A549 (cell line): ENCODE data around the gene MYLK4. TPM values are rescaled to one million over a fixed set of nuclear protein-coding genes. Genes with fewer than 3 reads are reported as not detected.

Experiments
- ATAC-seq, 2 experiments: fragments of 200-7000 bp in 1 of 2; fragments of >200 bp in 1 of 2; cut with Nextera tagmentation in 1 of 2; cut with Tn5 transposase in 1 of 2; 3 replicates each; pipeline versions ENCODE4 v1.8.0 to v1.9.1; 2018 to 2020; ENCODE audit warnings: mild to moderate bottlenecking in 1 of 2, moderate library complexity in 1 of 2
- CTCF ChIA-PET: fragments of 300-600 bp; sonication (Branson Sonifier 250); formaldehyde crosslinking; extraction: SDS; loops from one replicate; lab custom pipeline; 2021; ENCODE audit warnings: antibody characterized with exemption, inconsistent platforms; lab: Yijun Ruan, JAX
- POLR2A ChIA-PET: fragments of 350-600 bp; formaldehyde crosslinking; extraction: SDS; loops from one replicate; lab custom pipeline; 2021; ENCODE audit warnings: antibody characterized with exemption, inconsistent platforms; lab: Yijun Ruan, JAX
- DNase-seq, 2 experiments: peaks; one replicate each; pipeline versions ENCODE4 v3.0.0 to v3.0.0-alpha.2; 2011 to 2016; ENCODE audit warnings: low read depth in 1 of 2, low spot score in 1 of 2
- FAIRE-seq: peaks from 2 replicates; lab custom pipeline; 2011; peaks lifted over from hg19 to GRCh38; lab: Jason Lieb, UNC
- H3K27ac ChIP-seq, 2 experiments: fragments of >200 bp; sonication (Bioruptor Twin); formaldehyde crosslinking; 3 replicates each; pipeline ENCODE4 v1.5.1; 2016 to 2017
- H3K4me1 ChIP-seq: fragments of >200 bp; sonication (Bioruptor Twin); formaldehyde crosslinking; 3 replicates; pipeline ENCODE4 v1.6.1; 2016
- H3K4me2 ChIP-seq: fragments of >200 bp; sonication (Bioruptor Twin); formaldehyde crosslinking; 3 replicates; pipeline ENCODE4 v1.6.1; 2016
- H3K4me3 ChIP-seq: fragments of >200 bp; sonication (Bioruptor Twin); formaldehyde crosslinking; 3 replicates; pipeline ENCODE4 v1.5.1; 2016
- H3K9me3 ChIP-seq: fragments of >200 bp; sonication (Bioruptor Twin); formaldehyde crosslinking; 3 replicates; pipeline ENCODE4 v1.6.1; 2016
- CEBPB ChIP-seq, 2 experiments: fragments of >200 bp in 1 of 2; sonication (Bioruptor Twin) in 1 of 2; formaldehyde crosslinking in 1 of 2; IDR thresholded peaks; 2 replicates each; pipeline ENCODE4 v1.6.1; 2012 to 2016
- CHD2 ChIP-seq: fragments of 150-350 bp; IDR thresholded peaks from 2 replicates; pipeline ENCODE4 v1.6.1; 2014; ENCODE audit warnings: low read length; ENCODE audit not compliant: partially characterized antibody
- CHD4 ChIP-seq: fragments of 200-600 bp; sonication (generic); IDR thresholded peaks from 2 replicates; pipeline ENCODE4 v1.6.1; 2016; ENCODE audit warnings: antibody characterized with exemption, mild to moderate bottlenecking, borderline replicate concordance
- EHMT2 ChIP-seq: fragments of 200-600 bp; sonication (generic); IDR thresholded peaks from 2 replicates; pipeline ENCODE4 v1.6.1; 2016; ENCODE audit warnings: antibody characterized with exemption, low read depth, mild to moderate bottlenecking, moderate library complexity
- ELK1 ChIP-seq: fragments of 150-350 bp; IDR thresholded peaks from 2 replicates; pipeline ENCODE4 v1.6.1; 2014; ENCODE audit warnings: low read depth, mild to moderate bottlenecking, low read length
- EP300 ChIP-seq, 2 experiments: fragments of >200 bp; sonication (Bioruptor Twin); formaldehyde crosslinking; IDR thresholded peaks; 2 replicates in 1 of 2; 3 replicates in 1 of 2; pipeline ENCODE4 v1.6.1; 2016 to 2017
- ESRRA ChIP-seq: fragments of 150-350 bp; IDR thresholded peaks from 2 replicates; pipeline ENCODE4 v1.6.1; 2014; ENCODE audit warnings: mild to moderate bottlenecking, low read length, borderline replicate concordance
- FOSB ChIP-seq: fragments of 250-450 bp; sonication (Bioruptor Pico); IDR thresholded peaks from 2 replicates; pipeline ENCODE4 v1.5.0; 2020; ENCODE audit warnings: mild to moderate bottlenecking, moderate library complexity
- FOXS1 ChIP-seq: fragments of 250-450 bp; sonication (Bioruptor Pico); IDR thresholded peaks from 2 replicates; pipeline ENCODE4 v1.5.0; 2020; ENCODE audit warnings: mild to moderate bottlenecking, moderate library complexity
- GATA3 ChIP-seq: IDR thresholded peaks from 2 replicates; pipeline ENCODE4 v1.6.1; 2012; ENCODE audit warnings: borderline replicate concordance
- HEYL ChIP-seq: fragments of 250-450 bp; sonication (Bioruptor Pico); IDR thresholded peaks from 2 replicates; pipeline ENCODE4 v1.8.0; 2021; ENCODE audit warnings: mild to moderate bottlenecking, moderate library complexity
- HMGXB4 ChIP-seq: fragments of 250-450 bp; sonication (Bioruptor Pico); IDR thresholded peaks from 2 replicates; pipeline ENCODE4 v1.5.0; 2021; ENCODE audit warnings: mild to moderate bottlenecking, moderate library complexity, borderline replicate concordance
- HOXA7 ChIP-seq: fragments of 250-450 bp; sonication (Bioruptor Pico); IDR thresholded peaks from 2 replicates; pipeline ENCODE4 v1.5.0; 2020; ENCODE audit warnings: mild to moderate bottlenecking, moderate library complexity
- JUN ChIP-seq, 2 experiments: fragments of >200 bp; sonication (Bioruptor Twin); formaldehyde crosslinking; IDR thresholded peaks; 2 replicates in 1 of 2; 3 replicates in 1 of 2; pipeline ENCODE4 v1.6.1; 2016 to 2017
- KDM5A ChIP-seq: fragments of 200-600 bp; sonication (generic); IDR thresholded peaks from 2 replicates; pipeline ENCODE4 v1.6.1; 2016; ENCODE audit warnings: antibody characterized with exemption, mild to moderate bottlenecking
- MAX ChIP-seq: IDR thresholded peaks from 2 replicates; pipeline ENCODE4 v1.6.1; 2012
- MYC ChIP-seq: IDR thresholded peaks from 2 replicates; pipeline ENCODE4 v1.6.1; 2012; ENCODE audit warnings: mild to moderate bottlenecking, inconsistent platforms, low read length, improper control_type of control experiment, borderline replicate concordance
- PBX3 ChIP-seq: IDR thresholded peaks from 2 replicates; pipeline ENCODE4 v1.6.1; 2012
- PHF8 ChIP-seq: fragments of 200-600 bp; sonication (generic); IDR thresholded peaks from 2 replicates; pipeline ENCODE4 v1.6.1; 2016; ENCODE audit warnings: low read depth, mild to moderate bottlenecking, antibody characterized with exemption, moderate library complexity, borderline replicate concordance
- POLR2A ChIP-seq: IDR thresholded peaks from 2 replicates; pipeline ENCODE4 v1.6.1; 2012; ENCODE audit warnings: mild to moderate bottlenecking, low read length
- POLR2AphosphoS2 ChIP-seq: conservative IDR thresholded peaks from 2 replicates; pipeline ENCODE4 v1.6.1; 2012; ENCODE audit warnings: low read length, improper control_type of control experiment, inconsistent platforms
- RAD21 ChIP-seq, 2 experiments: fragments of >200 bp in 1 of 2; sonication (Bioruptor Twin) in 1 of 2; formaldehyde crosslinking in 1 of 2; IDR thresholded peaks in 1 of 2; conservative IDR thresholded peaks in 1 of 2; 2 replicates in 1 of 2; 3 replicates in 1 of 2; pipeline ENCODE4 v1.6.1; 2012 to 2018; ENCODE audit warnings: inconsistent platforms in 1 of 2
- RARB ChIP-seq: fragments of 250-450 bp; sonication (Bioruptor Pico); IDR thresholded peaks from 2 replicates; pipeline ENCODE4 v1.8.0; 2021; ENCODE audit warnings: mild to moderate bottlenecking, moderate library complexity
- REST ChIP-seq: fragments of 200-600 bp; sonication (generic); IDR thresholded peaks from 2 replicates; pipeline ENCODE4 v1.6.1; 2016; ENCODE audit warnings: antibody characterized with exemption, mild to moderate bottlenecking, moderate library complexity
- RFX5 ChIP-seq: fragments of 450-650 bp; IDR thresholded peaks from 2 replicates; pipeline ENCODE4 v1.7.1; 2014; ENCODE audit warnings: antibody characterized with exemption, mild to moderate bottlenecking, moderate library complexity
- TFCP2L1 ChIP-seq: fragments of 250-450 bp; sonication (Bioruptor Pico); IDR thresholded peaks from 2 replicates; pipeline ENCODE4 v1.5.0; 2021; ENCODE audit warnings: mild to moderate bottlenecking
- ZNF302 ChIP-seq: fragments of 250-450 bp; sonication (Bioruptor Pico); IDR thresholded peaks from 2 replicates; pipeline ENCODE4 v1.9.0; 2021; ENCODE audit warnings: inconsistent platforms, mild to moderate bottlenecking, moderate library complexity
- ZSCAN20 ChIP-seq: fragments of 250-450 bp; sonication (Bioruptor Pico); IDR thresholded peaks from 2 replicates; pipeline ENCODE4 v1.8.0; 2022; ENCODE audit warnings: mild to moderate bottlenecking, moderate library complexity
- WGBS: methylation state at CpG from one replicate; pipeline ENCODE4 v1.1.6; 2017; ENCODE audit errors: missing lambda C conversion rate; 5-methylcytosine and 5-hydroxymethylcytosine counted together
- polyA plus RNA-seq, 4 experiments: library from polyadenylated mRNA; depleted of rRNA in 3 of 4; stranded (reverse); fragments of >200 nt; fragmentation: RNase III in 1 of 4; extraction: RNeasy Plus Mini Kit Qiagen cat#74134 plus additional on column Dnase treatment in 1 of 4; gene quantifications; 2 replicates in 3 of 4; 3 replicates in 1 of 4; pipeline ENCODE4 v1.2.3, GENCODE V29; 2011 to 2017

Gene MYLK4
- polyA plus RNA-seq, 2 of the 4 experiments (the other 2 are of a cell fraction) = 0.14 to 0.21 TPM

- CTCF ChIA-PET = interaction anchor here (0.6 to 4.4 kb wide), 6 partner anchors 11 to 1156 kb away, joined by 3 to 65 read pairs (median 7); no protein-coding TSS in a partner anchor
- TF ChIP-seq ESRRA = no peak
- no peak for TF ChIP-seq FOXS1 (CRISPR knock-in tag)
- no peak for TF ChIP-seq MYC
- no peak for TF ChIP-seq CEBPB (IDR thresholded peaks at IDR 0.05)
- TF ChIP-seq ELK1 = no peak
- no peak for TF ChIP-seq POLR2A
- no peak for TF ChIP-seq RARB (CRISPR knock-in tag)
- TF ChIP-seq RAD21 (conservative IDR thresholded peaks at IDR 0.05 in 1 of 2, IDR thresholded peaks at IDR 0.05 in 1 of 2) = no peak
- TF ChIP-seq PHF8 = no peak
- TF ChIP-seq FOSB (CRISPR knock-in tag) = no peak
- no peak for TF ChIP-seq REST
- TF ChIP-seq ZNF302 (CRISPR knock-in tag) = no peak
- no peak for TF ChIP-seq RFX5
- no peak for TF ChIP-seq MAX
- no peak for TF ChIP-seq HEYL (CRISPR knock-in tag)
- TF ChIP-seq HMGXB4 = no peak
- no peak for TF ChIP-seq ZSCAN20 (CRISPR knock-in tag)
- TF ChIP-seq CHD2 = no peak
- TF ChIP-seq EHMT2 = no peak
- H3K9me3 ChIP-seq = no peaks in the 10 kb centered on the region
- no peak for FAIRE-seq
- 70% methylated on average over 5 of the region's 5 CpGs for WGBS
- no peak for ATAC-seq
- POLR2A ChIA-PET = no interaction called here
- H3K27ac ChIP-seq = no peak overlapping the region
- H3K4me3 ChIP-seq = no peak overlapping the region
- no peak overlapping the region for H3K4me2 ChIP-seq
- peaks cover 6% of the 10 kb centered on the region; the same call in 1 of the 3 replicates for H3K4me1 ChIP-seq
- no peak for DNase-seq
These were observed 1.9 kb upstream of the MYLK4 start for GRCh38 chr6:2752477-2753109.

GRCh38 chr6:2751871-2752270, 1.1 kb upstream of the MYLK4 start:
- Histone ChIP-seq H3K9me3 (no peaks in the 10 kb centered on the region), H3K27ac (no peak overlapping the region), H3K4me1 (peaks cover 3% of the 10 kb centered on the region; the same call in 1 of the 3 replicates), H3K4me2 (no peak overlapping the region), H3K4me3 (no peak overlapping the region)
- FAIRE-seq = no peak
- no peak for TF ChIP-seq CHD4
- TF ChIP-seq JUN (IDR thresholded peaks at IDR 0.05) = no peak
- no peak for TF ChIP-seq RAD21 (conservative IDR thresholded peaks at IDR 0.05 in 1 of 2, IDR thresholded peaks at IDR 0.05 in 1 of 2)
- no peak for TF ChIP-seq POLR2AphosphoS2
- no peak for TF ChIP-seq RFX5
- no peak for TF ChIP-seq ZSCAN20 (CRISPR knock-in tag)
- TF ChIP-seq PBX3 = no peak
- no peak for TF ChIP-seq KDM5A
- TF ChIP-seq HEYL (CRISPR knock-in tag) = no peak
- TF ChIP-seq GATA3 = no peak
- no peak for TF ChIP-seq HOXA7 (CRISPR knock-in tag)
- no peak for TF ChIP-seq EP300 (IDR thresholded peaks at IDR 0.05)
- TF ChIP-seq TFCP2L1 (CRISPR knock-in tag) = no peak
- DNase-seq = no peak
- ATAC-seq = no peak
- CTCF ChIA-PET = interaction anchor here (0.7 to 4.4 kb wide), 4 partner anchors 11 to 1155 kb away, joined by 3 to 65 read pairs (median 18); no protein-coding TSS in a partner anchor
- 92% methylated on average over 3 of the region's 3 CpGs for WGBS
- POLR2A ChIA-PET = no interaction called here
